ENCODE measurements around the gene DNAH9.
"Not testable (repeated sequence)": the region's sequence is repeated elsewhere in the genome, so short reads cannot be mapped to it uniquely, and the experiment has no call there.

The DNAH9 gene

DNA sequence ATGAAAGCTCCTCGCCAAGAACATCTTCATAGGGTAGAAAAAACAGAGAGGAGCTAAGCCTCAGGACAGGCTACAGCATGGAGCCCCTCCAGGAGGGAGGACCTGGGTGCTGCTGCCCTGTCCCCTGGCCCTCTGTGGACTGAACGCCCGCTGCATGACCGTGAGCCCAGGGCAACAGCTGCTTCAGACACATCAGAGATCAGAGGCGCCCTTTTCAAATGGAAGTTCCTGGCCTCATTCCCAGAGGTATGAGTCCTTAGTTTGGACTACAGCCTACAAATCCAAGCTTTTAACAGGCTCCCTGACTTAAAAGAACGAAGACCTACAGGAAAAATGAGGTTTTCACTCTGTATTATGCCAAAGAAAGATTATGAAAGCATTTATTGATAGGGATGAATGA, 350.5 kb downstream of the DNAH9 start:
- peak overlapping the region; percentile 24 for H3K4me3 ChIP-seq (ENCODE audit: low read depth, low read length)
- TF ChIP-seq, protein P1, sequence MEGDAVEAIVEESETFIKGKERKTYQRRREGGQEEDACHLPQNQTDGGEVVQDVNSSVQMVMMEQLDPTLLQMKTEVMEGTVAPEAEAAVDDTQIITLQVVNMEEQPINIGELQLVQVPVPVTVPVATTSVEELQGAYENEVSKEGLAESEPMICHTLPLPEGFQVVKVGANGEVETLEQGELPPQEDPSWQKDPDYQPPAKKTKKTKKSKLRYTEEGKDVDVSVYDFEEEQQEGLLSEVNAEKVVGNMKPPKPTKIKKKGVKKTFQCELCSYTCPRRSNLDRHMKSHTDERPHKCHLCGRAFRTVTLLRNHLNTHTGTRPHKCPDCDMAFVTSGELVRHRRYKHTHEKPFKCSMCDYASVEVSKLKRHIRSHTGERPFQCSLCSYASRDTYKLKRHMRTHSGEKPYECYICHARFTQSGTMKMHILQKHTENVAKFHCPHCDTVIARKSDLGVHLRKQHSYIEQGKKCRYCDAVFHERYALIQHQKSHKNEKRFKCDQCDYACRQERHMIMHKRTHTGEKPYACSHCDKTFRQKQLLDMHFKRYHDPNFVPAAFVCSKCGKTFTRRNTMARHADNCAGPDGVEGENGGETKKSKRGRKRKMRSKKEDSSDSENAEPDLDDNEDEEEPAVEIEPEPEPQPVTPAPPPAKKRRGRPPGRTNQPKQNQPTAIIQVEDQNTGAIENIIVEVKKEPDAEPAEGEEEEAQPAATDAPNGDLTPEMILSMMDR (IDR thresholded peaks at IDR 0.05; ENCODE audit: low read depth, low read length): no peak

DNA sequence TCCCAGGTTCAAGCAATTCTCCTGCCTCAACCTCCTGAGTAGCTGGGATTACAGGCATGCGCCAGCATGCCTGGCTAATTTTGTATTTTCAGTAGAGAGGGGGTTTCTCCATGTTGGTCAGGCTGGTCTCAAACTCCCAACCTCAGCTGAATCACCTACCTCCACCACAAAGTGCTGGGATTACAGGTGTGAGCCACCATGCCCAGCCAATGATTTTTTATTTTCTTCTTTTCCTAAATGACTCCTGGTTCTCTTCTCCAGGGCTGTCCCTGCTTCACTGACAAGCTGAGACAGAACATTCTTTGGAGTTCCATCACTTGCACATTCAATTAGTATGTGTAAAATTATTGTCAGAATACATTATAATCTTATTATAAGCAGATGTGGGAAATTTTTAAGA, 351.3 kb downstream of the DNAH9 start:
- not testable (repeated sequence) for H3K4me3 ChIP-seq (ENCODE audit: low read depth, low read length)

DNA sequence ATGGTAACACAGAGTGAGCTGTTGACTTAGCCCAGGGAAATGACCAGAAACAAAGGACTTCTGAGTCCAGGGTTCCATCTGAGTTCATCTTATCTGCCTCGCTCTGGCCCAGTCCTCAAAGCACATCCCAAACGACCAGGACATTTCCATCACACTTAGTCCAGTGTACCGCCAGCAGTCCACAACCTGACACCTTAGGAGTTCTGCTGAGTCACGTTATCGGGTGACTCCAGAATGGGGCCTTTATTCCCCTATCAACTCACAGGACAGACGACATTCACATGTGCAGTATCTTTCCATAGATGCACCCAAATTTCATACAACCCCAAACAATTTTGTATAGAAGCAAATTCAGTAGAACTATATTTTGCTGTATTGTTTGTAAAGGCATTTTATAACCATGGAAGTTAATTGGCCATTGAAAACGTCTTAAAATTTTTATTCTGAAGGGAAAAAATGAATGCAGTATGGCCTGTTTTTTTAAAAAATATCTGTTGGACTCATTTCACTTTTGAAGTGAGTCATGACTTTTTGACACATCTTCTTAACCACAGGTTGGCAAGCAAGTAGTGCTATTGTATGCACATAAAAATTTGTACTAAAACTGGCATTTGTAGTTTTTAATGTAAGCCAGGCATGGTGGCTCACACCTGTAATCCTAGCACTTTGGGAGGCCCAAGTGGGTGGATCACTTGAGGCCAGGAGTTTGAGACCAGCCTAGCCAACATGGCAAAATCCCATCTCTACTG, 352.7 kb downstream of the DNAH9 start:
- H3K4me3 ChIP-seq (ENCODE audit: low read depth, low read length): no peak overlapping the region
- TF ChIP-seq, protein P1 (IDR thresholded peaks at IDR 0.05; ENCODE audit: low read depth, low read length): no peak

DNA sequence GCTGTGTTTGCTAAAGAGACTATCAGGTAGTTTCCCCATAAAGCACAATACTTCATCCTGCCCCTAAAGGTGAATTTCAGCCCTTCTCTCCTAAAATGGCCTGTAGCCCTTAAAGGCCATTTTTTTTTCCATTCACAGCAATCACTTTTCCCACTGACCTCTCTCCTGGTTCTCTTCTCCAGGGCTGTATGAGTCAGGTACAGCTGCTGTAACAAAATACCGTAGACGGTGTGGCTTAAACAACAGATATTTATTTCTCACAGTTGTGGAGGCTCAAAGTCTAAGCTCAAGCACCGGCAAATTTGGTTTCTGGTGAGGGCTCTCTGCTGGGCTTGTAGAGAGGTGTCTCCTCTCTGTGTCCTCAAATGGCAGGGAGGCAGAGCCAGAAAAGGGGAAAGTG, 354.3 kb downstream of the DNAH9 start:
- TF ChIP-seq, protein P1 (IDR thresholded peaks at IDR 0.05; ENCODE audit: low read depth, low read length): no peak
- no peak overlapping the region for H3K4me3 ChIP-seq (ENCODE audit: low read depth, low read length)

DNA sequence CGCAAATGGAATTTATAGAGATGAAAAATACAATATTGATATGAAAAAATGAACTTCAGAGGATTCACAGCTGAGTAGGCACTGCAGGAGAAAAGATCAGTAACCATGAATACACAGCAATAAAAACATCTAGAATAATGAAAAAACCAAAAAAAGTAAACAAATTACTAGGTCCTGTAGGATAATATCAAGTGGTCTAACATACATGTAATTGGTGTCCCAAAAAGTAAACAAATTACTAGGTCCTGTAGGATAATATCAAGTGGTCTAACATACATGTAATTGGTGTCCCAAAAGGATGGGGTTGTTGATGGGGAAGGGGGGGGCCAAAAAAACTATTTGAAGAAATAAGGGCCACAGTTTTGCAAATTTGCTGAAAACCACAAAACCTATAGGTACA, 355.7 kb downstream of the DNAH9 start:
- TF ChIP-seq, protein P1 (IDR thresholded peaks at IDR 0.05; ENCODE audit: low read depth, low read length): no peak

DNA sequence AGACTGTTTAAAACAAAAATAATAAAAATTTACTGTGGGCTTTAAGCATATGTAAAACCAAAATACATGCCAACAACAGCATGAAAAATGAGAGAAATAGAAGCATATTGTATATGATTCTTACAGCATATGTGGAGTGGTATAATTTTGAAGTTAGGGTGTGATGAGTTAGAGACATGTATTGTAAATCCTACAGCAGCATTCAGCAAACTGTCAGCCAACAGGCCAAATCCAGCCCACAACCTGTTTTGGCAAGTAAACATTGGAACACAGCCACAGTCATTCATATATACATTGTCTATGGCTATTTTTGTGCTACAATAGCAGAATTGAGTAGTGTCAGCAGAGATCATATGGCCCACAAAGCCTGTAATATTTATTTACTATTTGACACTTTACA, 356.7 kb downstream of the DNAH9 start:
- TF ChIP-seq, protein P1 (IDR thresholded peaks at IDR 0.05; ENCODE audit: low read depth, low read length): no peak

More for the DNA sequence above, 355.7 kb downstream of the DNAH9 start:
- H3K4me3 ChIP-seq (ENCODE audit: low read depth, low read length): no peak overlapping the region

DNA sequence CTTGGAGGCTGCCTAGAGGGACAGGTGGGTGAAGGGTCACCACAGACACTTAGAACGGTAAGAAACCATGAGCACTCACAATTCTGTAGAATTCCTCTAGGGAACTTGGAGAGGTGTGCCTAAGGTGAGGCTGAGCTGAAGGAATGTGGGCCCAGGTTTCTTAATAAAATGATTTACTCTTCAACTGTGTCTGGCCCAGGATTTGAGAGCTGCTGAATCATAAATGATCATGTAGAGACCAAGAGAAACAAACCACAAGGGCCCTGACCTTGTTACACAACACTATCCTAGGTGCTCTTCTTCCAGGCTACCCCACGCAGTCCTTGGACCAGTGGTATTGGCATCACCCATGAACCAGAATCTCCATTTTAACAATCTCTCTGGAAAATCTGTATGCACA, 371.3 kb downstream of the DNAH9 start:
- no peak overlapping the region for H3K4me3 ChIP-seq (ENCODE audit: low read depth, low read length)
- TF ChIP-seq, protein P1 (IDR thresholded peaks at IDR 0.05; ENCODE audit: low read depth, low read length): no peak

More for the DNA sequence above, 356.7 kb downstream of the DNAH9 start:
- H3K4me3 ChIP-seq (ENCODE audit: low read depth, low read length): no peak overlapping the region

DNA sequence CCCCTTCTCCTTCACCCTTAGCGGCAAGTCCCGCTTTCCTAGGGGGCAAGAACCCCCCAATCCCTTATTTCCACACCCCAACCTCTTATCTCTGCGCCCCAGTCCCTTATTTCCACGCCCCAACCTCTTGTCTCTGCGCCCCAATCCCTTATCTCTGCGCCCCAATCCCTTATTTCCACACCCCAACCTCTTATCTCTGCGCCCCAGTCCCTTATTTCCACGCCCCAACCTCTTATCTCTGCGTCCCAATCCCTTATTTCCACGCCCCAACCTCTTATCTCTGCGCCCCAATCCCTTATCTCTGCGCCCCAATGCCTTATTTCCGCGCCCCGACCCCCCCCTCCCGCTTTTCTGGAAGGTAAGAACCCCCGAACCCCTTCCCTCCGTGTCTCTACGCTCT, 374.5 kb downstream of the DNAH9 start:
- H3K4me3 ChIP-seq (ENCODE audit: low read depth, low read length): not testable (repeated sequence)

Data from WI38 (cell line).